SK-N-MC (cell line): ENCODE measurements around the gene TAF1C.

Experiments used
- EZH2 ChIP-seq: fragments of 200-600 bp; sonication (generic); IDR thresholded peaks from one replicate; pipeline ENCODE4 v1.6.1; 2017; ENCODE audit warnings: antibody characterized with exemption
- POLR2AphosphoS5 ChIP-seq: IDR thresholded peaks from 2 replicates; pipeline ENCODE4 v1.6.1; 2012; ENCODE audit warnings: mild to moderate bottlenecking, low read depth, low read length, borderline replicate concordance

DNA sequence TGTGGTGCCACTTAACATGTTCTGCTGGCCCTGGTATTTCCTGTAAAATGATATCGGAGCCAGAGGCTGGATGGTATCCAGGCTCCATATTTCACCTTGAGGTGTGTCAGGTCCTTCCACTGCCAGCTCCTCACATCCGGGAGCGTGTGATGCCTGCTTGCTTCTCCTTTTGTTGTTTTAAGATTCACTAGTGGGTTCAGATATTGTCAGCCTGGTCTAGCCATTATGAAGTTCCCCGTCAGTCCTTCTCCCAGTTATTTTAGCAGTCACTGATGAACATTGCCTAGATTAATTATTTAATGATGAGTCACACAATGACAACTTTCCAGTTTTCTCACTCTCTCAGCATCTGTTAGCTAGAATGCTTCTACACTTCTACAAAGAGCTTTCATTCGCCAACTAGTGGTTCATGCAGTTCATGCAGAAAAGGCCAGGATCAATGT is 30.5 kb downstream of the TAF1C start:
- TF ChIP-seq EZH2 (no peak), POLR2AphosphoS5 (no peak)
